Mononuclear cell (primary cell): ENCODE results near the gene TRIM47. TPM values are rescaled to one million over a fixed set of nuclear protein-coding genes. Genes with fewer than 3 reads are reported as not detected.
"Not testable (repeated sequence)": the region's sequence is repeated elsewhere in the genome, so short reads cannot be mapped to it uniquely, and the experiment has no call there.

Experiments
- H3K27me3 ChIP-seq: 2 replicates; pipeline ENCODE4 v1.6.0; 2011; ENCODE audit warnings: low read length, control low read depth; ENCODE audit not compliant: insufficient read depth
- H3K4me1 ChIP-seq: 2 replicates; pipeline ENCODE4 v1.5.1; 2011; ENCODE audit warnings: mild to moderate bottlenecking, low read length, control low read depth; ENCODE audit not compliant: insufficient read depth
- H3K4me3 ChIP-seq: 2 replicates; pipeline ENCODE4 v1.5.1; 2011; ENCODE audit warnings: mild to moderate bottlenecking, low read length, moderate library complexity
- H3K9me3 ChIP-seq: 2 replicates; pipeline ENCODE4 v1.5.1; 2011; ENCODE audit warnings: low read depth, mild to moderate bottlenecking, control low read depth, low read length
- total RNA-seq: library from RNA; depleted of rRNA; stranded (reverse); fragments of >200 nt; gene quantifications from one replicate; pipeline ENCODE4 v1.2.3, GENCODE V29; 2012

Gene TRIM47
- total RNA-seq, 1 donor, result 0.63 TPM

- H3K4me1 ChIP-seq, result peaks cover 11% of the 10 kb centered on the region
- no peak overlapping the region for H3K4me3 ChIP-seq
- no peaks in the 10 kb centered on the region for H3K27me3 ChIP-seq
- H3K9me3 ChIP-seq, result no peaks in the 10 kb centered on the region
Observed at GRCh38 chr17:75888484-75888883, 10.1 kb upstream of the TRIM47 start.

- not testable (repeated sequence) for H3K4me3 ChIP-seq, H3K27me3 ChIP-seq, H3K9me3 ChIP-seq
- H3K4me1 ChIP-seq, result peaks cover 11% of the 10 kb centered on the region
Observed at GRCh38 chr17:75885860-75886259, 7.5 kb upstream of the TRIM47 start.

- Histone ChIP-seq H3K4me1 (peaks cover 11% of the 10 kb centered on the region), H3K9me3 (no peaks in the 10 kb centered on the region), H3K27me3 (no peaks in the 10 kb centered on the region), H3K4me3 (no peak overlapping the region)
Observed at GRCh38 chr17:75885431-75885830, 7.0 kb upstream of the TRIM47 start.

- peaks cover 11% of the 10 kb centered on the region for H3K27me3 ChIP-seq
- H3K4me1 ChIP-seq, result peaks cover 34% of the 10 kb centered on the region
- no peaks in the 10 kb centered on the region for H3K9me3 ChIP-seq
- no peak overlapping the region for H3K4me3 ChIP-seq
Observed at GRCh38 chr17:75881678-75882454, 3.5 kb upstream of the TRIM47 start.

- H3K27me3 ChIP-seq, result peaks cover 11% of the 10 kb centered on the region
- no peaks in the 10 kb centered on the region for H3K9me3 ChIP-seq
- no peak overlapping the region for H3K4me3 ChIP-seq
- H3K4me1 ChIP-seq, result peaks cover 43% of the 10 kb centered on the region
Observed at GRCh38 chr17:75880266-75880665, 1.9 kb upstream of the TRIM47 start.

- H3K27me3 ChIP-seq, result peaks cover 11% of the 10 kb centered on the region
- peak overlapping the region; percentile 23 for H3K4me3 ChIP-seq
- H3K4me1 ChIP-seq, result peaks cover 43% of the 10 kb centered on the region
- H3K9me3 ChIP-seq, result no peaks in the 10 kb centered on the region
Observed at GRCh38 chr17:75877752-75878173, 618 bp downstream of the TRIM47 start.

- Histone ChIP-seq H3K4me1 (peaks cover 49% of the 10 kb centered on the region), H3K9me3 (no peaks in the 10 kb centered on the region), H3K4me3 (peak overlapping the region; percentile 23), H3K27me3 (peaks cover 11% of the 10 kb centered on the region)
Observed at GRCh38 chr17:75876938-75877751, 1.2 kb downstream of the TRIM47 start.

GRCh38 chr17:75876190-75876937 lies 2.0 kb downstream of the TRIM47 start:
- Histone ChIP-seq H3K4me1 (peaks cover 49% of the 10 kb centered on the region), H3K9me3 (no peaks in the 10 kb centered on the region), H3K4me3 (peak overlapping the region; percentile 8), H3K27me3 (peaks cover 11% of the 10 kb centered on the region)

- H3K27me3 ChIP-seq, result peaks cover 11% of the 10 kb centered on the region
- H3K4me3 ChIP-seq, result no peak overlapping the region
- H3K4me1 ChIP-seq, result peaks cover 49% of the 10 kb centered on the region
- no peaks in the 10 kb centered on the region for H3K9me3 ChIP-seq
Observed at GRCh38 chr17:75875940-75876189, 2.5 kb downstream of the TRIM47 start.

GRCh38 chr17:75875182-75875939 lies 3.0 kb downstream of the TRIM47 start:
- no peaks in the 10 kb centered on the region for H3K9me3 ChIP-seq
- peaks cover 49% of the 10 kb centered on the region for H3K4me1 ChIP-seq
- H3K27me3 ChIP-seq, result peaks cover 11% of the 10 kb centered on the region
- H3K4me3 ChIP-seq, result no peak overlapping the region

- H3K9me3 ChIP-seq, result no peaks in the 10 kb centered on the region
- H3K27me3 ChIP-seq, result peaks cover 8% of the 10 kb centered on the region
- H3K4me1 ChIP-seq, result peaks cover 49% of the 10 kb centered on the region
- H3K4me3 ChIP-seq, result no peak overlapping the region
Observed at GRCh38 chr17:75874323-75875181, 3.8 kb downstream of the TRIM47 start.

- Histone ChIP-seq H3K4me1 (peaks cover 44% of the 10 kb centered on the region), H3K9me3 (no peaks in the 10 kb centered on the region), H3K4me3 (no peak overlapping the region), H3K27me3 (peaks cover 2% of the 10 kb centered on the region)
Observed at GRCh38 chr17:75873587-75874322, 4.6 kb downstream of the TRIM47 start.
